BLaER1 treated with 17β-estradiol and CSF1 and Interleukin-3, amounts not matched to agents 10 nM and 100 nM (cell line): Measurements from ENCODE around the gene S100A16.
"Not testable (repeated sequence)": the region's sequence is repeated elsewhere in the genome, so short reads cannot be mapped to it uniquely, and the experiment has no call there.

Experiments
- H3K27ac ChIP-seq, 11 experiments: shearing (Covaris generic); formaldehyde crosslinking; 2 replicates each; pipeline ENCODE4 v1.8.1; 2022
- H3K27me3 ChIP-seq, 11 experiments: shearing (Covaris generic); formaldehyde crosslinking; 2 replicates each; pipeline ENCODE4 v1.8.1; 2022
- H3K36me3 ChIP-seq, 11 experiments: shearing (Covaris generic); formaldehyde crosslinking; 2 replicates each; pipeline ENCODE4 v1.8.1; 2022
- H3K4me1 ChIP-seq, 10 experiments: shearing (Covaris generic); formaldehyde crosslinking; 2 replicates each; pipeline ENCODE4 v1.8.1; 2022
- H3K4me2 ChIP-seq, 11 experiments: shearing (Covaris generic); formaldehyde crosslinking; 2 replicates each; pipeline ENCODE4 v1.8.1; 2022
- H3K4me3 ChIP-seq, 10 experiments: shearing (Covaris generic); formaldehyde crosslinking; 2 replicates each; pipeline ENCODE4 v1.8.1; 2022
- H3K9ac ChIP-seq, 11 experiments: shearing (Covaris generic); formaldehyde crosslinking; 2 replicates each; pipeline ENCODE4 v1.8.1; 2022
- H3K9me3 ChIP-seq, 11 experiments: shearing (Covaris generic); formaldehyde crosslinking; replicated peaks in 1 of 11; 2 replicates each; pipeline ENCODE4 v1.8.1; 2022
- H4K20me1 ChIP-seq, 11 experiments: shearing (Covaris generic); formaldehyde crosslinking; 2 replicates each; pipeline ENCODE4 v1.8.1; 2022
- Cebpa-rat ChIP-seq, 11 experiments: shearing (Covaris generic); IDR thresholded peaks; 2 replicates each; pipeline ENCODE4 v1.8.1; 2022

The S100A16 gene

DNA sequence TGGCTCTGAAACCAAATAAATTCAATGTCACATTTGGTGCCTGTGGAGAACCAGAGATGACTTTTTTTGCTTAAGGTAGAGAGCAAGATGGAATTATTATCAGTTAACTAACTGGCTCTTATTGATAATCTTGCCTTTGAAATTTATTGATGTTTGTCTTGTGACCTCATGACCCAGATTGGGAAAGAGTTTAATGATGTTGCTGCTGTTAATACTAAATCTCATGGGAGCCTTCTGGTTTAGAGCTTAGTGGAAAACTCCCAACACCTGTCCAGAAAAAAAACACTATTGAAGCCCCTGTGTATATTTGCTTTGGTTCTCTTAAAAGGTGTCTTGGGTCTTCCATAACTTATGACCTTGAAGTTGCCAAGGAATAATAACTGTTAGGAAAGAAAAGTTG is 30.9 kb upstream of the S100A16 start:
- H3K4me2 ChIP-seq, result peak overlapping the region in 3 of 11 experiments; percentile 6 to 86 (median 39); a peak in 3 of 22 replicates
- TF ChIP-seq Cebpa-rat (IDR thresholded peaks at IDR 0.05), result no peak
- peaks cover 73 to 90% (median 87%) of the 10 kb centered on the region in 11 experiments for H3K36me3 ChIP-seq
- no peaks in the 10 kb centered on the region for H3K9me3 ChIP-seq
- no peak overlapping the region for H3K4me3 ChIP-seq
- H4K20me1 ChIP-seq, result peaks cover 0 to 26% (median 8%) of the 10 kb centered on the region in 11 experiments; a peak in 8 of 22 replicates
- no peak overlapping the region for H3K9ac ChIP-seq
- no peak overlapping the region for H3K27ac ChIP-seq
- no peaks in the 10 kb centered on the region for H3K27me3 ChIP-seq
- H3K4me1 ChIP-seq, result peaks cover 34 to 75% (median 44%) of the 10 kb centered on the region in 10 experiments

DNA sequence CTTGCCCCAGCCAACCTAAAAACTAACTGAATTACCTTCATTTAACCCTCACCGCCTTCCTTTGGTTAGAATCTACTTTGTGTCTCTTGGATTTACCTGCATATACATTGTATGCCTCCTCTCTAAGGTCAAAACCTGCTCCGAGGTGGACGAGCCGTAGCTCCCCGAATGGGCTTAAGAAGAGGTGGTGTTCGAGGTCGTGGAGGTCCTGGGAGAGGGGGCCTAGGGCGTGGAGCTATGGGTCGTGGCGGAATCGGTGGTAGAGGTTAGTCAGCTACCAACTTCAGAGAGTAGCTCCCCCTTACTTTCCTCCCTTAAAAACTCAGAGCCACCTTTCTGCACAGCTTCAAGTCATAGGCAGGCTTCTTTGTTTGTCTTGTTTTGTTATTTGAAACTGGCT is 30.2 kb upstream of the S100A16 start:
- peak overlapping the region in 3 of 11 experiments; percentile 6 to 86 (median 39); a peak in 3 of 22 replicates for H3K4me2 ChIP-seq
- no peak for TF ChIP-seq Cebpa-rat (IDR thresholded peaks at IDR 0.05)
- no peak overlapping the region for H3K27ac ChIP-seq
- no peaks in the 10 kb centered on the region for H3K27me3 ChIP-seq
- H3K9me3 ChIP-seq, result no peaks in the 10 kb centered on the region
- peaks cover 30 to 71% (median 38%) of the 10 kb centered on the region in 10 experiments for H3K4me1 ChIP-seq
- peaks cover 0 to 26% (median 8%) of the 10 kb centered on the region in 11 experiments; a peak in 8 of 22 replicates for H4K20me1 ChIP-seq
- no peak overlapping the region for H3K9ac ChIP-seq
- H3K4me3 ChIP-seq, result no peak overlapping the region
- H3K36me3 ChIP-seq, result peaks cover 80 to 97% (median 95%) of the 10 kb centered on the region in 11 experiments

- H3K9ac ChIP-seq, result peak overlapping the region in 1 of 11 experiments; percentile 4; a peak in 1 of 22 replicates
- H3K27me3 ChIP-seq, result no peaks in the 10 kb centered on the region
- no peak overlapping the region for H3K4me3 ChIP-seq
- peaks cover 25 to 65% (median 34%) of the 10 kb centered on the region in 10 experiments for H3K4me1 ChIP-seq
- H3K36me3 ChIP-seq, result peaks cover 90 to 100% (median 100%) of the 10 kb centered on the region in 11 experiments
- H3K4me2 ChIP-seq, result no peak overlapping the region
- TF ChIP-seq Cebpa-rat (IDR thresholded peaks at IDR 0.05), result no peak
- H4K20me1 ChIP-seq, result peaks cover 0 to 26% (median 8%) of the 10 kb centered on the region in 11 experiments; a peak in 8 of 22 replicates
- no peaks in the 10 kb centered on the region for H3K9me3 ChIP-seq
- no peak overlapping the region for H3K27ac ChIP-seq
Measured at GRCh38 chr1:153642161-153642560, 29.2 kb upstream of the S100A16 start.

DNA sequence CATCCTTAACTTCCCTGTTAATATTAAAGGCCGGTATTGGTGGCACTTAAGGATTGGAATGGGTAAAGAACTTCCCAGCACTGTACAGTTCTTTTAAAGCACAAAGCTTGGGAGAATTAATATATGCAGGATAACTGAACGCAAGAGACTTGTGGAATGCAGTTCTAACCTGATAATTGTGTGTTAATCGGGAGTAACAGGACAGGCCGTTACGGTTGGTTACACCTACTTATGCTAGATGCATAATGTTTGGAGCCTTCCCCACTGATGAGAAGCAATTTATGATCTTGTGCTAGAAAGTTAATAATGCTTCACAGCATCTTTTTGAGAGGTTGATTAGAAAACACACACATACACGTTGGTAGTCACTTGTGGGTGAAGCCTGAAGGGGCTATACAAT is 27.9 kb upstream of the S100A16 start:
- Histone ChIP-seq H4K20me1 (peaks cover 0 to 28% (median 12%) of the 10 kb centered on the region in 11 experiments; a peak in 8 of 22 replicates), H3K27ac (no peak overlapping the region), H3K27me3 (no peaks in the 10 kb centered on the region), H3K9ac (0 out of 22 replicates have a peak overlapping the region, but pooled peaks of 1 of the 11 experiments have one; percentile 22), H3K36me3 (peaks cover 100% of the 10 kb centered on the region in 11 experiments), H3K4me1 (peaks cover 27 to 65% (median 35%) of the 10 kb centered on the region in 10 experiments), H3K4me3 (no peak overlapping the region), H3K9me3 (no peaks in the 10 kb centered on the region), H3K4me2 (no peak overlapping the region)
- TF ChIP-seq Cebpa-rat (IDR thresholded peaks at IDR 0.05), result no peak

DNA sequence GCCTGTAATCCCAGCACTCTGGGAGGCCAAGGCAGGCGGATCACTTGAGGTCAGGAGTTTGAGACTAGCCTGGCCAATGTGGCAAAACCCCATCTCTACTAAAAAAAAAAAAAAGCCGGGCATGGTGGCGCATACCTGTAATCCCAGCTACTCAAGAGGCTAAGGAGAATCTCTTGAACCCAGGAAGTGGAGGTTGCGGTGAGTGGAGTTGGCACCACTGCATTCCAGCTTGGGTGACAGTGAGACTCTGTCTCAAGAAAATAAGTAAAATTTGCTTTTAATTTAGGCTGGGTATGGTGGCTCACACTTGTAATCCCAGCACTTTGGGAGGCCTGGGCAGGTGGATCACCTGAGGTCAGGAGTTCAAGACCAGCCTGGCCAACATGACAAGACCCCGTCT is 27.3 kb upstream of the S100A16 start:
- not testable (repeated sequence) for H3K27me3 ChIP-seq, H3K9me3 ChIP-seq, H3K9ac ChIP-seq, H3K4me2 ChIP-seq, H3K4me3 ChIP-seq, H3K27ac ChIP-seq
- Histone ChIP-seq H3K4me1 (peaks cover 31 to 65% (median 38%) of the 10 kb centered on the region in 10 experiments), H3K36me3 (peaks cover 95 to 100% (median 100%) of the 10 kb centered on the region in 11 experiments), H4K20me1 (peaks cover 0 to 31% (median 14%) of the 10 kb centered on the region in 11 experiments; a peak in 8 of 22 replicates)

GRCh38 chr1:153639280-153639679 is 26.3 kb upstream of the S100A16 start:
- no peak for TF ChIP-seq Cebpa-rat (IDR thresholded peaks at IDR 0.05)
- Histone ChIP-seq H3K4me3 (no peak overlapping the region), H3K27ac (no peak overlapping the region), H3K36me3 (peaks cover 86 to 94% (median 92%) of the 10 kb centered on the region in 11 experiments), H4K20me1 (peaks cover 0 to 34% (median 14%) of the 10 kb centered on the region in 11 experiments; a peak in 9 of 22 replicates), H3K9ac (no peak overlapping the region), H3K27me3 (no peaks in the 10 kb centered on the region), H3K9me3 (no peaks in the 10 kb centered on the region), H3K4me2 (no peak overlapping the region), H3K4me1 (peaks cover 27 to 59% (median 37%) of the 10 kb centered on the region in 10 experiments)

DNA sequence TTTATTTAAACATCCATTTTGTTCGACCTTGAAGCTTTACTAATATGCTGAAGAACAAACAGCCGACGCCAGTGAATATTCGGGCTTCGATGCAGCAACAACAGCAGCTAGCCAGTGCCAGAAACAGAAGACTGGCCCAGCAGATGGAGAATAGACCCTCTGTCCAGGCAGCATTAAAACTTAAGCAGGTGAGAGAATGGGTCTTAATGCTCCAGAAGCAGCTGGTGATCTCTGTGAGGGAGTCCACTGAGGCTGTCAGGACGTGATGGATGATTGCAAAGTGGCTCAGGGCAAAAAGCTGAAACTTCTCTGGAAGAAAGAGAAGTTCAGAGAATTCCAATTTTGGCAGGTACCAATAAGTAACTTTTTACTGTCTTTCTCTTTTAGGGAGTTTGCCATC is 25.3 kb upstream of the S100A16 start:
- H3K27ac ChIP-seq, result no peak overlapping the region
- no peak overlapping the region for H3K4me3 ChIP-seq
- peaks cover 0 to 34% (median 14%) of the 10 kb centered on the region in 11 experiments; a peak in 9 of 22 replicates for H4K20me1 ChIP-seq
- H3K9ac ChIP-seq, result no peak overlapping the region
- peaks cover 29 to 52% (median 33%) of the 10 kb centered on the region in 10 experiments for H3K4me1 ChIP-seq
- peaks cover 0 to 4% (median 0%) of the 10 kb centered on the region in 11 experiments; a peak in 4 of 22 replicates for H3K9me3 ChIP-seq
- H3K4me2 ChIP-seq, result no peak overlapping the region
- H3K36me3 ChIP-seq, result peaks cover 76 to 86% (median 82%) of the 10 kb centered on the region in 11 experiments
- H3K27me3 ChIP-seq, result no peaks in the 10 kb centered on the region
- TF ChIP-seq Cebpa-rat (IDR thresholded peaks at IDR 0.05), result no peak

- Histone ChIP-seq H3K9me3 (peaks cover 0 to 14% (median 3%) of the 10 kb centered on the region in 11 experiments; a peak in 6 of 22 replicates), H3K36me3 (peaks cover 59 to 79% (median 64%) of the 10 kb centered on the region in 11 experiments), H3K4me3 (peak overlapping the region in 6 of 10 experiments; percentile 78 to 85 (median 84); a peak in 9 of 20 replicates), H3K27me3 (no peaks in the 10 kb centered on the region), H3K9ac (peak overlapping the region in 4 of 11 experiments; percentile 98 to 99 (median 99); a peak in 5 of 22 replicates), H4K20me1 (peaks cover 0 to 25% (median 7%) of the 10 kb centered on the region in 11 experiments; a peak in 9 of 22 replicates), H3K27ac (peak overlapping the region in 4 of 11 experiments; percentile 99 to 100 (median 100); a peak in 4 of 22 replicates), H3K4me1 (peaks cover 44 to 52% (median 47%) of the 10 kb centered on the region in 10 experiments), H3K4me2 (peak overlapping the region; percentile 76 to 96 (median 91))
- no peak for TF ChIP-seq Cebpa-rat (IDR thresholded peaks at IDR 0.05)
Measured at GRCh38 chr1:153636312-153636711, 23.4 kb upstream of the S100A16 start.

GRCh38 chr1:153635872-153636271 is 22.9 kb upstream of the S100A16 start:
- H4K20me1 ChIP-seq, result peaks cover 0 to 21% (median 7%) of the 10 kb centered on the region in 11 experiments; a peak in 9 of 22 replicates
- peaks cover 46 to 53% (median 51%) of the 10 kb centered on the region in 10 experiments for H3K4me1 ChIP-seq
- no peaks in the 10 kb centered on the region for H3K27me3 ChIP-seq
- H3K4me3 ChIP-seq, result peak overlapping the region; percentile 71 to 85 (median 80); a peak in 18 of 20 replicates
- peaks cover 0 to 14% (median 3%) of the 10 kb centered on the region in 11 experiments; a peak in 6 of 22 replicates for H3K9me3 ChIP-seq
- no peak for TF ChIP-seq Cebpa-rat (IDR thresholded peaks at IDR 0.05)
- peak overlapping the region; percentile 76 to 96 (median 91) for H3K4me2 ChIP-seq
- peak overlapping the region; percentile 98 to 100 (median 99); a peak in 17 of 22 replicates for H3K9ac ChIP-seq
- H3K27ac ChIP-seq, result peak overlapping the region in 10 of 11 experiments; percentile 98 to 100 (median 99); a peak in 13 of 22 replicates
- peaks cover 54 to 74% (median 59%) of the 10 kb centered on the region in 11 experiments for H3K36me3 ChIP-seq
